ENCODE measurements around the gene CMKLR1.

CMKLR1 gene

DNA sequence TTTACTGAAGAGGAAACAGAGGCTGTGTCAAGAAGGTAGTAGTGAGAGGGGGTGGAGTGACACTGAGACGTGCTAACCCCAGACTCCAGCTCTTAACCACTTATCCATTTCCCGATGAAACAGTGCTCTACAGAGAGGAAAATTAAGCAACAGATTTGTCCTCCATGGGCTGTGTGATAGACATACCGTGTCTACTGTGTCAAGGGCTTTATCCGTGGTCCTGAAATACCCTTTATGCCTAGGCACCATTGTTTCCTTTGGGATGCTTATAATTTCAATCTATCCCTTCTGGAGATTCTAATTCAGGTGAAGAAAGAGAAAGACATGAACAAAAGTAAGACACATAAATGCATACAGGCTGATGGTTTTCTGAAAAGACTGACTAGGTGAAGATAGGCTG lies 71.7 kb downstream of the CMKLR1 start:
- DNase-seq (ENCODE audit: low spot score) = no peak

DNA sequence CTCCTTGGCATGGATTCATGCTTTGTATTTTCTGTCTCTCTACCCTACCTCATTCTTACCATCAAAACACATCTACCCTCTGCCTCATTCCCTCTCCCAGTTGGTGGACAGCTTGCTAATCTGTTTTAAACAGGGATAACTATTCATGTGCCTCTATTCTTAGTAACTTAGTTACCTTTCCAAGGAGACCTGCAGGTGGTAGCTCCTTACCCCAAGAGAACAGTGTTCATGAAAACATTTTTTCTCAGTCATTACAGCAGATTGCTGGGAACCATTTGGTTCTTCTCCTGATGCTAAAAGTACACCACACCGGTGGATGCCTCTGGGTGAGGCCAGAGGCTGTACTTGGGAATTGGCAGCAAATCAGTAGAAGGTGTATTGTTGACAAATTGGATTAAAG lies 73.0 kb downstream of the CMKLR1 start:
- DNase-seq (ENCODE audit: low spot score) = no peak

DNA sequence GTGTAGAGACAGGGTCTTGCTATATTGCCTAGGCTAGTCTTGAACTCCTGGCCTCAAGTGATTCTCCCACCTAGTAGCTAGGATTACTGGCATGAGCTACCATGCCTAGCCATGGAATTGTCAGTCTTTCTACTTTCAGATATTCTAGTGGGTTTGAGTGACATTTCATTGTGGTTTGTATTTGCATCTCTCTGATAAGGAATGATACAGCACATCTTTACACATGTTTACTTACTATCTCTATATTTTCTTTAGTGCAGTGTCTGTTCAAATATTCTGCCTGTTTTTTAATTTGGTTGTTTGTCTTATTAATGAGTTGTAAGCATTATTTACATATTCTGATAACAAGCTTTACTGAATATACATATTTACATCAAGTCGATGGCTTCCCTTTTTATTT lies 73.6 kb downstream of the CMKLR1 start:
- no peak for DNase-seq (ENCODE audit: low spot score)

DNA sequence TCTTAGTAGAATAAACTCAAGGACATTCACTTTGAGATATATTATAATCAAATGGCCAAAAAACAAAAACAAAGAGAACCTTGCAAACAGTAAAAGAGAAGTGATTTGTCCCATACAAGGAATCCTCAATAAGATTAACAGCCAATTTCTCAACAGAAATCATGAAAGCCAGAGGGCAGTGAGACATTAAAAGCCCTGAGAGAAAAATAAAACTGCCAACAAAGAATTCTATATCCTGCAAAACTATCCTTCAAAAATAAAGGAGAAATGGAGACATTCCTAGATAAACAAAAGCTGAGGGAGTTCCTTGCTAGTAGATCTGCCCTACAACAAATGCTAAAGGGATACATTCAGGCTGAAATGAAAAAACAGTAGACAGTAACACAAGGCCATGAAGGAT lies 78.1 kb downstream of the CMKLR1 start:
- DNase-seq (ENCODE audit: low spot score) = no peak

DNA sequence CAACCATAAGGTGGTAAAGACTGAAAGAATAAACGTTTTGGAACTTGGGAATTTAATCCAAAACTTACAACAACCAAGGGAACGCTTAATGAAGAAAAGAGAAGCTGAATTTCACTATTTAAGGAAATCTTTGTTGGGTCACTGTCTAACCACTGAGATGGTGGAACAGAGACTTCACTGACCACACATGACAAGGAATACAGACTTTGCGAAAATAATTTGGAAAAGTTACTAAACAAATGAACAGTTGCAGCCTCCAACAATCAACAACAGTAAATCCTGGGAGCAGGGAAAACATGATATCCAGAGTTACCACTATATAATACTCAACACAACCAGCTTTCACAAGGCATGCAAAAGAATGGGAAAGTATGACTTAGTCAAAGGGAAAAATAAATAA lies 79.1 kb downstream of the CMKLR1 start:
- no peak for DNase-seq (ENCODE audit: low spot score)

DNA sequence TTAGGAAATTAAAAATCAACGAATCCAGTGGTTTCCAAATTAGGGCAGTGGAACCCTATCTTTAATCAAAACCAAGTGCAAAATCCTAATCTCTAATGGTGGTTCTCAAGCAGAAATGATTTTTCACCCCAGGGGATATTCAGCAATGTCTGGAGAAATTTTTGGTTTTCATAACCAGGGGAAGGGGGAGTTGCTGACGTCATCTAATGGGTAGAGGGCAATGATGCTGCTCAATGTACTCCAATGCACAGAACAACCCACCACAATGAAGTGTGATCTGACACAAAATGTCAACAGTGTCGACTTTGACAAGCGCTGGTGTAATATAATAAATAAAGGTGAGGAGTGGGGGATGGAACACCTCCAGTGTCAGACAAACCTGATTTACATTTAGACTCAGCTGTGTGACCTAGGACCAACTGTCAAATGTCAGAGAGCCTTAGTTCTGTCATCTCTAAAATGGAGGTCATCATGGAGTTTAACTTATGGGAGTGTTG lies 81.5 kb downstream of the CMKLR1 start:
- DNase-seq (ENCODE audit: low spot score) = no peak

DNA sequence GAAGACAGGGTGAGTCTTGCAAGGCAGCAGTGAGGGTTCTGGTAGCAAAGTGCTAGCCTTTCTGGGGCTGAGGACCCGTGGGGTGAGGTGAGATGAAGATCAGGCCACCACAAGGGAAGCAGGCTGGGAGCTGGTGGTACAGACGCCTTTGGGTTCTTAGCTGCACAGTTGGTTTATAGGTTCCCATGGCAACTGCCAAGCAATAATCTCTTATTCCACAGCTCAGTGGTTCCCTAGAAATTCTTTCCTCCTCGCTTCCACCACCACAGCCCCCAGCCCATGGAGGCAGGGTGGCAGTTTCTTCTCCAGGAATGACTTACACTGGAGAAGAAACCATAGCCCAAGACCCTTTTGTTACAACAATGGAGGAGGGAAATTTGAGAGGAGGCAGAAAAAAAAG lies 82.1 kb downstream of the CMKLR1 start:
- DNase-seq (ENCODE audit: low spot score) = no peak

DNA sequence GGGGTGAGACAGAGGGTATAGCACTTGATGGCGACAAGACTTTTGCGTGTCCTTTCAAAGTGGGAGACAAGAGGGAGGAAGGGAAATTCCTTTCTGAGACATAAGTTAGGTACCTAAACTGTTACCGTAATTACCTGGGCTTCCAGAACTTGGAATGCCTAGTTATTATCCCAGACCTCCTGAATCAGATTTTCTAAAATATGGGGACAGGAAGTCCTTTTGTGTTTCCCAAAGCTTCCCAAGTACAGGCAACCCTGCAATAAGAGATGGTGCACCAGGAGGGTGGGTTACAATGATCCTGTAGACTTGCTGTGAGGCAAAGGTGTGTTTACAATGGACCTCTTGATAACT lies 83.9 kb downstream of the CMKLR1 start:
- no peak for DNase-seq (ENCODE audit: low spot score)

DNA sequence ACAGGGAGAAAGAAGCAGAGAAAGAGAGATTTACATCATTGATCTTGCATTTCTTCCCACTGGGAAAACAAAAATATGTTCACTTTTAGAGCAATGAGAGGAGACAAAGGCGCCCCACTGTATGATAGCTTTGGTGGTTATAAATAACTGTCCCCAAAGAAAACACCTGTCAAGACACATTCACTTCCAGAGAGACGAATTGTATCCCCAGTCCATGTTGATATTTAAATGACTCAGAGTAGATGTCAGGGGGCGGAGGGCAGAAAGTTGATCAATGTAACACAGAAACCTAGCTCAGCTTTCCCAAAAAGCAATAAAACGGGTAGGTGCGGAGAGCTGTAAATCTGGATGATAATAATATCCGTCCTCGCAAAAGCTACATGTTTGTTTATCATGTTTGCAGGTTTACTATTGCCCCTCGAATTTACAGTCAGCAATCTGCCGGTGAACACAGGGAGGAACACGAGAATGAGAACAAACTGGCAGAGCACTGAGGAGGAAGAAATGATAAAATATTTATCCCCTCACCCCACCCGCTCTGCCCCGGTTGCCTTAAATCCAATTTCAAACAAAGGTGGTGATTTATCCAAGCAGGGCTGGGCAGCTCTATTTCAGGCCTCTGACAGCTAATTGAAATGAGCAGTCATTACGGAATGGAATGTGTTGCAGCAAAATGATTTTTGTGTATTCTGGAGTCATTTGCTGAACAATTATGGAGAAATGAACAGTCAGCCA lies 84.4 kb downstream of the CMKLR1 start:
- no peak for DNase-seq (ENCODE audit: low spot score)

DNA sequence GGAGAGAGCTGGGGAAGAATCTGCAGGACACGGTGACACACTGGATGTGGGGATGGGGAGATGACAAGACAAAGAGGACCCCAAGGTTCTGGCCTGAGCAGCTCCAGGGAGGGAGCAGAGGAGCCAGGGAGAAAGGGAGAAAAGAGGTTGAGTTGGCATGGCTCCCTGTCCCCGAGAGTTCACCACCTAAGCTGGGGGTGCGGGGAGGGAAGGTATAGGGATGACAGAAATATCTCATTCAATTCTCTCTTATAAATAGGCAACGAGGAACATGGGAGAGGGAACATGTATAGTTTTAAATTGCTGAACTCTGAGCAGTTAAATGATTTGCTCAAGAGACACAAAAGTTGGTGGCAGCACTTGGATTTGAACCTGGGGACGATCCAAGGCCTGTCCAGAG lies 85.1 kb downstream of the CMKLR1 start:
- no peak for DNase-seq (ENCODE audit: low spot score)

DNA sequence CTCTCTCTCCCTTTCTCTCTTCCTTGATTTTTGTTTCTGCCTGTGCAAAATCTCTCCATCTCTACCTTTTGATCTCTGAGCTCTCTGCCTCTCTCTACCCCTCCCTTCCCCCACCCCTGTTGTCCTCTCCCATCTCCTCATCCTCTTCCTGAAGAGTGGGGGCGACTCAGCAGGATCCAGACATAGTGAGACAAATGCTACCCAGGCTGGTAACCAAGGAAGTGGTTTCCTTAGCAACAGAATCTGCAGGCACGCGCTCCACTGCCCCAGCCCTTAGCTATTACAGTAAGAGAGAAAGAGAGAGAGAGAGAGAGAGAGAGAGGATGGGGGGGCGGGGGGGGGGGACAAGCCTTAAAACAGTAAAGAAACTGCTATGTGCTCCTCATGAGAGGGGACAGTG lies 85.6 kb downstream of the CMKLR1 start:
- peak; percentile 75 for DNase-seq (ENCODE audit: low spot score)

DNA sequence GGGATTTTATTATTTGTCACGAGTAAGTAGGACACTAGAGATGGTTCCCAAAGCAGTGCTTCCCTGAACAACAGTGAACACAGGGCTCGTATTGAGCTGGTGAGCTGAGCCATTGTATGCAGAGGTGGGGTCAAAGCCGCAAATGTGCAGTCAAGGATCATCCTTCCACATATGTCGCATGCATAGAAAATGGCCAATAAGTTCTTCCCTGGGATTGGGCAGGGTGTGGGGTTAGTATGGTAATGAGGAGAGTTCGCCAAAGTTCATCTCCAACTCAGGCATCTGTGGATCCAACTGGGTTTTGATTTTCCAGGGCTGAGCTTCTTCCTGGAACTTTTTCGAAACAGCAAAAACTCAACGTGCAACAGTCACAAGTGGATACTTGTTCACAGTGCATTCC lies 86.6 kb downstream of the CMKLR1 start:
- DNase-seq (ENCODE audit: low spot score) = no peak

DNA sequence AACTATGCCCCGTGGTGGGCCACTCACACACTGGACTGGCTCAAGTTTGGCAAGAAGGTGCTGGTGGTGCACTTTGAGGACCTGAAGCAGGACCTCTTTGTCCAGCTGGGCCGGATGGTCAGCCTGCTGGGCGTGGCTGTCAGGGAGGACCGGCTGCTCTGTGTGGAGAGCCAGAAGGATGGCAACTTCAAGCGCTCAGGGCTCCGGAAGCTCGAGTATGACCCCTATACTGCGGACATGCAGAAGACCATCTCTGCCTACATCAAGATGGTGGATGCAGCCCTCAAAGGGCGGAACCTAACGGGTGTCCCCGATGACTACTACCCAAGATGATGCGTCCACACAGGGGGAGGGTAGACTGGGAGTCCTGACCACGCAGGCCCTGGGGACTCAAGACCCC lies 91.1 kb downstream of the CMKLR1 start:
- no peak for DNase-seq (ENCODE audit: low spot score)

DNA sequence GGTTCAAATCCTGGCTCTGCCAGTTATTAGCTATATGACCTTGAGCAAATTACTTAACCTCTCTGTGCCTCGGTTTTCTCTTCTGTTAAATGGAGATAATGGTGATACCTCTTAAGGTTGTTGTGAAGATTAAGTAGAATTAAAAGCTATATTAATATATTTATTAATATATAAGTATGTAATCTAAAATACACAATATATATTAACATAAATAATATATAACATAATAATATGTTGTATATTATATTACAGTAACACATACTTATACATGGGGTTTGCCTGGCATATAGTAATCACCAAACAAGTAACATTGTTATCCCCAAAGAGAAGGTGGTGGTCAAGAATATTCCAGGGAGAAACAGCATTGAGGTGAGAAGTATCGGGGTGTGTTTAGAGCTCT lies 92.0 kb downstream of the CMKLR1 start:
- no peak for DNase-seq (ENCODE audit: low spot score)

DNA sequence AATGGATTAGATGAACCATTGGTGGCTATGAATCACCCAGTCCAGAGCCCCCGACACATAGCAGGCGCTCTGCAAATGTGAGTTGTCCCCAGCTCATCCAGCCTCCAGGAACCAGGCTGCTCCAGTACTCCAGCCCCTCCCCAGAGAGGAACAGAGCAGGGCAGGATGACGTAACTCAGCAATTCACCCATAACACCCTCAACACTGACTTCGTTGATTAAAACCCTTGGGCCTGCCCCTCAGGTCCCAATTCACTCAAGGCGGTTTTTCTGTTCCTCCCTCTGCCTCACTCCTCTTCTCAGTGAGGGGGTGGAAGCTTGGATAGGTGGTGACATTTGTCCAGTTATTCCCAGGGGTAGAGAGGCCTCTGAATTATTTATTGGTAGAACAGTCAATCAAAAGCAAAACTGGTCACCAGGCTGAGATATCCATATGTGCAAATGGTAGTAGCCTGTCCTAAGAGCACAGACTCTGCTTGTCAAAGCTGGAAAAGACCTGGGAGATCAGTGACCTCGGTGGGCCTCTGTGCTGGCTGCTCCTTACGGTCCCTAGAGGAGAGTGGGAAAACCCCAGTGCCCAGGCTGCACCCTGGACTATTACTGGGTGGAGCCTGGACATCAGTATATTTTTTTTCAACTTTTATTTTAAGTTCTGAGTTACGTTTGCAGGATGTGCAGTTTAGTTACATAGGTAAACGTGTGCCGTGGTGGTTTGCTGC lies 97.0 kb downstream of the CMKLR1 start:
- no peak for DNase-seq (ENCODE audit: low spot score)

DNA sequence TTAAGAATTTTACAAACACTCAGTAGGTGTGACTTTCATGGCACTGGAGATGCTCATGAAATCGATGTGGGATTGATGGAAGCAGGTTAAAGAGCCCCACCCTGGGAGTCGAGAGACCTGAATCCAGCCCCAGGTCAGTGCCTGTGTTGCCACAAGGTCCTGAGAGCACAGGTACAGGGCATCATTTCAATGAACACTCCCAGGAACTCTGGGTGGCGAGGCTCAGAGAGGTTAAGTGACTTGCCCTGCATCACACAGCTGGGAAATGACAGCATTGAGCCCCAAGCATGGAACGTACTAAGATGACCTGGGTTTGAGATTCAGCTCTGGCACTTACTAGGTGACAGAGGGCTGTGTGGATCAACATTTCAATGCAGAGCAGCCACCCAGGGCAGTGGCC lies 98.2 kb downstream of the CMKLR1 start:
- no peak for DNase-seq (ENCODE audit: low spot score)

DNA sequence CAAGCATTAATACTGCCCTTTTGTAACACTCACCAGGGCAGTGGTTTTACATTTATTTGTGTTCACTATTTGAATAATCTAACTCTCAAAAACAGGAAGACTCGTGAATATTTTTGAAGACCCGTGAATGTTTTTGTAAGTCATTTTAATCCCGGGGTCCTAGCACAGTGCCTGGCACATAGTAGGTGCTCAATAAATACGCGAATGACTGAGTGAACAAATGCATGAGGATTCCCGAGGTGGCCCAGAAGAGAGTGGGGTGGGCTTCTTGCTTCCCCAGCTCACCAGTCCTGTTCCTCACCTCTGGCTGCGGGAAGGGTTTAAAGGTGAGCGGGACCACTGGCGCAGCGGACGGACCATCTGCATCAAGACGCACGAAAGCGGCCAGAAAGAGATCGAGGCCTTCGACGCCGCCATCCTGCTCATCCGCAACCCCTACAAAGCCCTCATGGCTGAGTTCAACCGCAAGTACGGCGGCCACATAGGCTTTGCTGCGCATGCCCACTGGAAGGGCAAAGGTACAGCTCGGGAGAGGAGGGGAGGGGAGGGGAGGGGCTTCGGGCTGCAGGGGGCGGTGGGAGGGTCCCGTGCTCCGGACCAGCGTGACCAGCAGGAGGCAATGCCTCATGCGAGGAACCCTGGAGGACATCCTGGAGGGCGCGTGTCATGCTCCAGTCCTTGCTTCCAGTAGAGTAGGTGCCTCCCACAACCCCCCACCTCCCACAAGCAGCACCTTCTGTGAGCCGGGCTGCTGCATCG lies 98.9 kb downstream of the CMKLR1 start:
- DNase-seq (ENCODE audit: low spot score) = no peak

DNA sequence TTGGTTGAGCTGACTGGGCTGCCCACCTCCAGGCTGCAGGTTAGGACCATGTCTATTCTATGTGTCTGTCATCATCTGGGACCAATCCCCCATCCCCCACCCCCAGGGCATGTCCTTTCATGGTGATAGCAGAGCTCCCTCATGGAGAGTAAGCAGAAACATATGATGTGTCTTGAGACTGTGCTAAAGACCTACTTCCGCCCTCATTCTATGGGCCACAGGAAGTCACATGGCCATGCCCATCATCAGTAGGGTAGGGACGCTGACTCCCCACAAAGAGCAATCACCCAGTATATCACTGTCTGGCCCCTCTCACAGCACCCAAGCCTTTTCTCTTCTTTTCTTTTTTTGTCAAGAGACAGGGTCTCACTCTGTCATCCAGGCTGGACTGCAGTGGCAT lies 99.7 kb downstream of the CMKLR1 start:
- no peak for DNase-seq (ENCODE audit: low spot score)

DNA sequence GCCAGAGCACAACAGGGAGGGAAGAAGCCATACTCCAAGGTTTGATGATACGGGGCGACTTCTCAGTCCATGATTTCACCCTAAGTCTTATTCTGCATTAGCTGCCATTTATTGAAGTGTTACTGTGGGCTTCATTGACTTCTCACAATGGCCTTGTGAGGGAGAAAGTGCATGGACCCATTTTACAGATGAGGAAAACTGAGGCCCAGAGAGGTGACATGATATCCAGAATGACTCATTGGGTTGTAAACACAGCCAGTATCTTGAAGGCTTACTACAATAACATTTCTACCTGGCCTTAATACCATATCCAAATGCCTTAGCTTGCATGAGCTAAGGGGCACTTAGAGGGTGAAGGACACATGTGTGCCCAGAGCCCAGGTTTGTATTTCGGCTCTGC lies 100.6 kb downstream of the CMKLR1 start:
- no peak for DNase-seq (ENCODE audit: low spot score)

Data from putamen (tissue), 1 donor.